ENCODE measurements around the gene MRPS17. TPM values are rescaled to one million over a fixed set of nuclear protein-coding genes. Genes with fewer than 3 reads are reported as not detected.

The MRPS17 gene
- total RNA-seq, 4 donors from 2014 or later = 4.4 to 10.0 (median 7.3) TPM

GRCh38 chr7:55962014-55962413 is 10.3 kb downstream of the MRPS17 start:
- TF ChIP-seq POLR2A (IDR thresholded peaks at IDR 0.05) = no peak
- no peak for TF ChIP-seq CTCF (IDR thresholded peaks at IDR 0.05)
- Histone ChIP-seq H3K4me1 (peaks cover 0 to 8% (median 4%) of the 10 kb centered on the region in 4 donors), H3K36me3 (no peaks in the 10 kb centered on the region), H3K27me3 (no peaks in the 10 kb centered on the region), H3K4me3 (no peak overlapping the region), H3K27ac (no peak overlapping the region), H3K9me3 (no peaks in the 10 kb centered on the region)
- no peak for DNase-seq

- H3K4me1 ChIP-seq = peaks cover 0 to 8% (median 4%) of the 10 kb centered on the region in 4 donors
- peak overlapping the region; percentile 74 to 98 (median 88) for H3K27ac ChIP-seq
- TF ChIP-seq CTCF (IDR thresholded peaks at IDR 0.05) = no peak
- no peak for TF ChIP-seq POLR2A (IDR thresholded peaks at IDR 0.05)
- no peak for DNase-seq
- H3K4me3 ChIP-seq = peak overlapping the region; percentile 40 to 84 (median 69)
- no peaks in the 10 kb centered on the region for H3K27me3 ChIP-seq
- H3K36me3 ChIP-seq = peaks cover 0 to under 1% (median 0%) of the 10 kb centered on the region in 3 donors
- no peaks in the 10 kb centered on the region for H3K9me3 ChIP-seq
Measured at GRCh38 chr7:55963584-55964168, 12.0 kb downstream of the MRPS17 start.

GRCh38 chr7:55964261-55965099 is 12.8 kb downstream of the MRPS17 start, which contains the start of gene NIPSNAP2:
Gene NIPSNAP2 (plus strand): TSS chr7:55964585. CDS start chr7:55964610, 25 bp downstream.
- Histone ChIP-seq H3K4me3 (peak within 1 kb of the TSS; percentile 58 to 84 (median 78)), H3K27me3 (no peaks in the 10 kb centered on the region), H3K9me3 (no peaks in the 10 kb centered on the region), H3K4me1 (peaks cover 0 to 8% (median 4%) of the 10 kb centered on the region in 4 donors), H3K36me3 (peaks cover 0 to 6% (median 0%) of the 10 kb centered on the region in 3 donors), H3K27ac (peak within 1 kb of the TSS; percentile 86 to 98 (median 90))
- peak; percentile 64 to 81 for TF ChIP-seq POLR2A (IDR thresholded peaks at IDR 0.05)
- peak; percentile 10 to 89 (median 58) for TF ChIP-seq CTCF (IDR thresholded peaks at IDR 0.05)
- peak; percentile 57 to 93 (median 87) for DNase-seq

GRCh38 chr7:55965100-55965470 is 13.4 kb downstream of the MRPS17 start:
- H3K4me3 ChIP-seq = peak overlapping the region; percentile 58 to 84 (median 78)
- no peak for TF ChIP-seq POLR2A (IDR thresholded peaks at IDR 0.05)
- TF ChIP-seq CTCF (IDR thresholded peaks at IDR 0.05) = peak in 1 of 6 experiments; percentile 11
- no peaks in the 10 kb centered on the region for H3K27me3 ChIP-seq
- peaks cover 0 to 6% (median 0%) of the 10 kb centered on the region in 3 donors for H3K36me3 ChIP-seq
- H3K4me1 ChIP-seq = peaks cover 0 to 8% (median 4%) of the 10 kb centered on the region in 4 donors
- H3K9me3 ChIP-seq = no peaks in the 10 kb centered on the region
- H3K27ac ChIP-seq = peak overlapping the region; percentile 86 to 98 (median 90)
- DNase-seq = no peak

GRCh38 chr7:55965805-55966421 is 14.2 kb downstream of the MRPS17 start:
- peaks cover 0 to 8% (median 4%) of the 10 kb centered on the region in 4 donors for H3K4me1 ChIP-seq
- H3K36me3 ChIP-seq = peaks cover 0 to 6% (median 0%) of the 10 kb centered on the region in 3 donors
- H3K27me3 ChIP-seq = no peaks in the 10 kb centered on the region
- DNase-seq = no peak
- no peak for TF ChIP-seq CTCF (IDR thresholded peaks at IDR 0.05)
- TF ChIP-seq POLR2A (IDR thresholded peaks at IDR 0.05) = no peak
- peak overlapping the region in 2 of 4 donors; percentile 58 to 84 for H3K4me3 ChIP-seq
- H3K9me3 ChIP-seq = no peaks in the 10 kb centered on the region
- H3K27ac ChIP-seq = peak overlapping the region in 2 of 4 donors; percentile 68 to 86

Data from Peyer's patch (tissue), 4 donors.